Measurements from ENCODE around the gene FGF7.

- TF ChIP-seq, protein P1, sequence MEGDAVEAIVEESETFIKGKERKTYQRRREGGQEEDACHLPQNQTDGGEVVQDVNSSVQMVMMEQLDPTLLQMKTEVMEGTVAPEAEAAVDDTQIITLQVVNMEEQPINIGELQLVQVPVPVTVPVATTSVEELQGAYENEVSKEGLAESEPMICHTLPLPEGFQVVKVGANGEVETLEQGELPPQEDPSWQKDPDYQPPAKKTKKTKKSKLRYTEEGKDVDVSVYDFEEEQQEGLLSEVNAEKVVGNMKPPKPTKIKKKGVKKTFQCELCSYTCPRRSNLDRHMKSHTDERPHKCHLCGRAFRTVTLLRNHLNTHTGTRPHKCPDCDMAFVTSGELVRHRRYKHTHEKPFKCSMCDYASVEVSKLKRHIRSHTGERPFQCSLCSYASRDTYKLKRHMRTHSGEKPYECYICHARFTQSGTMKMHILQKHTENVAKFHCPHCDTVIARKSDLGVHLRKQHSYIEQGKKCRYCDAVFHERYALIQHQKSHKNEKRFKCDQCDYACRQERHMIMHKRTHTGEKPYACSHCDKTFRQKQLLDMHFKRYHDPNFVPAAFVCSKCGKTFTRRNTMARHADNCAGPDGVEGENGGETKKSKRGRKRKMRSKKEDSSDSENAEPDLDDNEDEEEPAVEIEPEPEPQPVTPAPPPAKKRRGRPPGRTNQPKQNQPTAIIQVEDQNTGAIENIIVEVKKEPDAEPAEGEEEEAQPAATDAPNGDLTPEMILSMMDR (IDR thresholded peaks at IDR 0.05): no peak
- TF ChIP-seq POLR2A (IDR thresholded peaks at IDR 0.05): no peak
These were observed 1.9 kb downstream of the FGF7 start for GRCh38 chr15:49424954-49425353.
